Body of pancreas (tissue), 4 donors: ENCODE measurements around the gene LDLRAD3.

Experiments used
- CTCF ChIP-seq, 7 experiments: fragments of 450-650 bp in 4 of 7; fragments of 200-600 bp in 3 of 7; sonication (generic) in 3 of 7; IDR thresholded peaks; one replicate each; pipeline ENCODE4 v1.5.1; 2016 to 2019; ENCODE audit warnings: antibody characterized with exemption in 7 of 7
- POLR2A ChIP-seq, 3 donors: fragments of 450-650 bp; IDR thresholded peaks; one replicate each; pipeline ENCODE4 v1.6.1; 2016; ENCODE audit warnings: antibody characterized with exemption in 3 of 3, mild to moderate bottlenecking in 2 of 3

- no peak for TF ChIP-seq POLR2A (IDR thresholded peaks at IDR 0.05)
- no peak for TF ChIP-seq CTCF (IDR thresholded peaks at IDR 0.05)
Measured at GRCh38 chr11:36033936-36034335, 90.1 kb downstream of the LDLRAD3 start.
